Activated naive CD8-positive, alpha-beta T cell treated with anti-CD3 and anti-CD28 coated beads, Interleukin-2, amount 50 U/mL, for 16 hours (primary cell): ENCODE results near the gene ZBED3.

Experiments
- DNase-seq: peaks from one replicate; pipeline ENCODE4 v3.0.0-alpha.2; 2020; ENCODE audit warnings: low read depth, low spot score

The ZBED3 gene

GRCh38 chr5:77076961-77077828 is 9.9 kb downstream of the ZBED3 start:
- peak; percentile 14 for DNase-seq

- DNase-seq = no peak
These were observed 12.3 kb downstream of the ZBED3 start for GRCh38 chr5:77074745-77075144.

DNA sequence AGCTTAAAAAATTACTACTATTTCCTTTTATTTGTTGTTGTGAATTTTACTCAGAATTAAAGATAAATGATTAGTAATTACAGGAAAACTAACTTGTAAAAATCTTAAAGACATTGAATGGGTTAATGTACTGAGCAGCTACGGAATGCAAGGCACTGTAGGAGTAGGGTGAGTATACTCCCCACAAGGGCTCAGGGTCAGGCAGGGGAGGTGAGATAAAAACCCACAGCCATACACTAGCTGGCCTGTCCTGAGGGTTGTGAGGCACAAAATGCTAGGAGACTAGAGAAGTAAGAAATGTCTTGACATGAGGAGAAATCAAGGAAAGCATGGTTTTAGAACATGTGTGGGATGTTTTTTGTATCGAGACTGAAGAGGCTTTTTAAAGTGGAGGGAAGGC is 13.4 kb downstream of the ZBED3 start:
- no peak for DNase-seq

GRCh38 chr5:77066823-77067442 is 20.2 kb downstream of the ZBED3 start:
- no peak for DNase-seq

DNA sequence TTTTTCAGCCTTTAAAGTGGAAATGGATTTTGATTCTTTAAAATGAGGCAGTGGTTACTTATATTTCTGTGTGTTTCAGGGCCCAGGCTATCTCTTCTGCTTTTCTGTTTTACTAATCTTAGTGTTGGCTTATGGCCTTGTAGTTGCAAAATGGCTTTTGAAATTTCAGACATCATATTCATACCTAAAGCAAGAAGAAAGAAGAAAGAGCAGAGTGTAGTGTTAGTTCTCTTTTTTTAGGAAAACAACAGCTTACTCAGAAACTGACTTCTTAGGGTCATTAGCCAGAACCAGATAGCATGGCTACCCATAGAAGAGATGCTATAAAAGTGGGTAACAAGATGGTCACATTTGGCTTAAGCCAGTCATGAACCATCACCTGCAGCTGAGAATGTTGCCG is 20.9 kb downstream of the ZBED3 start:
- no peak for DNase-seq

DNA sequence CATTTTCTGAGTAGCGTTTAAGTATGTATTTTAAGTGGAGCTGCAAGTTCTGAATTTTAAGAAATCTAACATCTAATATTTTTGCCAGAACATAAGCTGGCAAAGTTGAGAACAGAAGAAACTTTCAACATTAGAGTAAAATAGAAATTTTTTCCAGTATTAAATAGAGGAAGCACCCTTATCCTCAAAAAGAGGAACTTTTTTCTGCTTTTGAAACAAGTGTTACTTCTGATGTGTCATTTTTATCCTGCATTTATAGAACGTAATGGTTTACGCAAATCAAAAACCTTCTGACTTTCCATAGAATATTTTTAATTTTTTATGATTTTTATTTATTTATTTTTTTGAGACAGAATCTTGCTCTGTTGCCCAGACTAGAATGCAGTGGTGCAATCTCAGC is 21.8 kb downstream of the ZBED3 start:
- no peak for DNase-seq

GRCh38 chr5:77064040-77064439 is 23.0 kb downstream of the ZBED3 start:
- DNase-seq = no peak

- no peak for DNase-seq
These were observed 40.5 kb downstream of the ZBED3 start for GRCh38 chr5:77046416-77047073.

GRCh38 chr5:77035950-77036349 is 51.1 kb downstream of the ZBED3 start:
- DNase-seq = no peak

DNA sequence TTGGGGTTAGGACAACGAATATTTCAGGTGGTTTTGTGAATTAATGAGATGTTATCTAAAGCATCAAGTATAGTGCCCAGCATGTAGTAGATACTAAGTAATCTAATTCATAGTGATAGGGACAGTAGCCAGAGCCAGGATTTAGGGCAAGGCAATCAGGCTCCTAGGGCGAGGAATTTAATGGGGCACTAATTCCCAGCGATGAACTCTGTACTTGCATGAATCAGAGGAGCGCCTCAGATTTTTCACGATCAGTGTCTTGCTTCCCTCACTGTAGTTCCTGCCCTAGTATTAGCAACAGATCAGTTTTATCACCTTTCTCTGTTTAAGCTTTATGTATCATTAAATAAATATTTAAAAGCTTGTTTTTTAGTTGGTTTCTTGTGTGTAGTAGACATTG is 53.7 kb downstream of the ZBED3 start:
- no peak for DNase-seq

DNA sequence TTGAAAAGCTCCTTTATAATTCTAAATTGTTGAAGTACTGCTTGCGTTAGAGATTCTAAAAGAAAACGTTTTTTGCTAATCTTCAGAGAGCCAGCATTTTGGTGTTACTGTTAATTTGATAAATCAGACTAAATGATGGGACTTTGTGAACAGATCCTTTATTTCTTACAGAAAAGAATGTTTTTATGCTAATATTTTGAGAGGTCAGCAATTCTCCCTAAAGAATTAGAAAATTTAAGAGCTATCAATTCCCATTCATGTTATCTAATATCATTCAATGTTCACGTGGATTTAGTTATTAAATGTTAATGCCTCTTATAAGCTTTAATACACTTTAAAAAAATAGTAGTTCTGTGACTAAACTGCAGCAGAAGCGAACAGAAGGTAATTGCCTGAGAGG is 54.5 kb downstream of the ZBED3 start:
- DNase-seq = no peak

- no peak for DNase-seq
These were observed 55.2 kb downstream of the ZBED3 start for GRCh38 chr5:77031891-77032290.

DNA sequence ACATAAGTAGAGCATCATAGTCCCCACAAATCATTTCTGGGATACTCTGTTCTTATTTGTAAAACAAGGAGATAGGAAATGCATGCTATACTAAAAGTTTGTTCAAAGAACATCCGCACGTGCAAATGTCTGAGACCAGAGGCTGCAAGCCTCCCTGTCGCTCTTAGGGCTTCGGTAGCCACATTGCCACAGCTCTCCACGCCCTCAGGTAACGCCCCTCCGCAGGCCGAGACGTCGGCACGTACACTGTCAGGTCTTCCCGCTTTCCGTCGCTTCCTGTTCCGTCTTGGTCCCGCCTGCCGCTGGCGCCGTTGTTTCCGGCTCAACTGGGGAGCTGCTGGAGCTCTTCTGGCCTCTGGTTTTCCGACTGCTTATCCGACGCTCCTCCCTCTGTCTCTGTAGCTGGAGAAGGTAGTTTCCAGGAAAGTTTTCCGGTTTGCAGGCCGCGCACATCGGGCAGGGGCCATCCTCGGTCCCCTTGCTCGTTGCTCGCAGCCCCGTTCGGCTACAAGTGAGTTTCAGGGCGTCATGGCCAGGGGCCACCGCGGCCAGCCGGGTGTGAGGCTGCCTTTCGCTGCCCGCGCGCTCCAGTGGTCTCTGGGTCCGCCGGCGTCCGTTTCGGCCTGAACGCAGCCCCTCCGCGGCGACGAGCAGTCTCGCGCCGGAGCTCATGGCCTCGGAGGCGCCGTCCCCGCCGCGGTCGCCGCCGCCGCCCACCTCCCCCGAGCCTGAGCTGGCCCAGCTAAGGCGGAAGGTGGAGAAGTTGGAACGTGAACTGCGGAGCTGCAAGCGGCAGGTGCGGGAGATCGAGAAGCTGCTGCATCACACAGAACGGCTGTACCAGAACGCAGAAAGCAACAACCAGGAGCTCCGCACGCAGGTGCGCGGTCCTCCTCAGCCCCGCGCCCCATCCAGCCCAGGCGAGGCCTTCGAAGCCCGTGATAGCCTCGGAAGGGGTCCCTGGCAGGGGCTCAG is 56.7 kb downstream of the ZBED3 start, which contains the start of gene AGGF1:
AGGF1 (plus strand) TSS at position 308 of the 975 bp plus-strand sequence; CDS start at position 671, 363 bp downstream.
- peak; percentile 87 for DNase-seq

GRCh38 chr5:77029376-77029885 is 57.7 kb downstream of the ZBED3 start:
- no peak for DNase-seq

DNA sequence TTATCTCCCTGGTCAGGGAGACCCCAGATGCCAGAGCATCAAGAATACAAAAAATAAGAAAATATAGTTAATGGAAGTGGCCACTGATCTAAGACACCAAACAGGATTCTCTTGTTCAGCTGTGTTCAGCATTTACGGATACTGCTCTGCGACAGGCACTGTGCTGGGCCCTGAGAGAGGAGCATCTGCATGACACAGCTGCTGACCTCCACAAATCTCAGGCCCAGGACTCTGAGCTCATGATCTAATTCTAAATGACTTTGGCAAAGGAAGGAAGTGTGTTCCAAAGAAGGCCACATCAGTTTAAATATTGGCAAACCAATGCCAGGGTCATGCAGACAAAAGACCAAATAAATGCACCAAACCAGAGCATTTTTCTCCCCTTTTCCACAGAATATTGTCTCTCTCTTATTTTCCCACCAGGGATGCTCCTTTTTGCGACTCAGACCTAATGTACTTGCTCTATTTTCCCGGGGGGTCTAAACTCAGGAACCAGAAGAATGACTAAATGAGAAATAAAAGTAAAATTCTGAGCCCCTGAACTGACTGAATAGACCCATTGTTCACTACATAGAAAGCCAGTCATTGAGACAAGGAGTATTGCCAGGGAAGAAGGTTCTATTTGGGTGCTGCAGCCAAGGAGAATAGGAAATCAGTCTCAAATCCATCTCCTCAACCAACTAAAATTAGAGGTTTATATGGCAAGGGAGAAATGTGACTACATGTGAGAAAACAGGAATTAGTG is 58.3 kb downstream of the ZBED3 start:
- DNase-seq = no peak

GRCh38 chr5:77024490-77024889 is 62.6 kb downstream of the ZBED3 start:
- no peak for DNase-seq

DNA sequence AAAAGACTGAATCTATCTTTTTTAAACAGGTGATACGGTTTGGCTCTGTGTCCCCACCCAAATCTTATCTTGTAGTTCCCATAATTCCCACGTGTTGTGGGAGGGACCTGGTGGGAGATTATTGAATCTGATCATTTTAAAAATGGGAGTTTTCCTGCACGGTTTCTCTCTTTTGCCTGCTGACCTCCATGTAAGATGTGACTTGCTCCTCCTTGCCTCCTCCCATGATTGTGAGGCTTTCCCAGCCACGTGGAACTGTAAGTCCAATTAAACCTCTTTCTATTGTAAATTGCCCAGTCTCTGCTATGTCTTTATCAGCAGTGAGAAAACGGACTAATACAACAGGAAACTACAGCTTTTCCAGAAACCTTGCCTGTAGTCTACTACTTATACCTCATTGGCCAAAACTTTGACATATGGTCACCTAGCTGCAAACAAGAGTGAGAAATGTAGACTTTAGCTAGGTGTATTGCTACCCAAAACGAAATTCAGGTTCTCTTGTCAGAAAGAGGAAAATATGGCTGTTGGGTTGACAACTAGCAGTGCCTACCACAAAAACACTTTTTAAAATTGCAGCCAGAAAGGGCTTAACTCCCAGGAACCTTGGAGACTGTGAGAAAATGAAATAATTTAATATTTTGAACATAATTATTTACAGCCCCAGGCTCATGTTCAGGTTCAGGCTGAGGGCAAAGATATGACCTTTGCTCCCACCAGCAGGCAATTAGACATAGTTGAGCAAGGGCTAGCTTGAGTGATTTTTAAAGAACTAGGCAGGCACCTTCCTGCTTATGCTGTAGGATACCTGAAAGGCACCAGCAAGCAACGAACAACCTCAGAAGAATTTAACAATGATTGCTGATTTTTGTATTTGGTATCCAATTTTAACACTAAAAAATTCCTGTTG is 64.3 kb downstream of the ZBED3 start:
- DNase-seq = no peak
